Activated CD4-positive, alpha-beta T cell treated with anti-CD3 and anti-CD28 coated beads, Interleukin-2, amount 50 U/mL, for 48 hours (primary cell): Measurements from ENCODE around the gene SLC37A2.
"Not testable (repeated sequence)": the region's sequence is repeated elsewhere in the genome, so short reads cannot be mapped to it uniquely, and the experiment has no call there.

Experiments used
- DNase-seq, 2 experiments: peaks; one replicate each; pipeline ENCODE4 v3.0.0-alpha.2; 2020

The SLC37A2 gene

GRCh38 chr11:125062931-125063428, at the start of gene SLC37A2:
TSS of gene SLC37A2 (plus strand) at chr11:125063305. CDS start at chr11:125063368, 63 bp downstream.
- DNase-seq = peak; percentile 54 to 65

GRCh38 chr11:125016413-125016812, 46.7 kb upstream of the SLC37A2 start:
- DNase-seq = no peak

- no peak for DNase-seq
Measured at GRCh38 chr11:125020342-125020741, 42.8 kb upstream of the SLC37A2 start.

GRCh38 chr11:125022551-125022950, 40.6 kb upstream of the SLC37A2 start:
- no peak for DNase-seq

- no peak for DNase-seq
Measured at GRCh38 chr11:125025968-125026367, 37.1 kb upstream of the SLC37A2 start.

GRCh38 chr11:125029431-125029830, 33.7 kb upstream of the SLC37A2 start:
- not testable (repeated sequence) for DNase-seq

GRCh38 chr11:125036933-125037332, 26.2 kb upstream of the SLC37A2 start:
- DNase-seq = no peak

GRCh38 chr11:125049164-125049792, 13.8 kb upstream of the SLC37A2 start:
- DNase-seq = no peak

- DNase-seq = no peak
Measured at GRCh38 chr11:125052047-125052446, 11.1 kb upstream of the SLC37A2 start.

- no peak for DNase-seq
Measured at GRCh38 chr11:125053167-125053566, 9.9 kb upstream of the SLC37A2 start.

- no peak for DNase-seq
Measured at GRCh38 chr11:125055107-125055715, 7.9 kb upstream of the SLC37A2 start.

GRCh38 chr11:125056111-125056510, 7.0 kb upstream of the SLC37A2 start:
- not testable (repeated sequence) for DNase-seq

- DNase-seq = no peak
Measured at GRCh38 chr11:125056931-125057692, 6.0 kb upstream of the SLC37A2 start.

- no peak for DNase-seq
Measured at GRCh38 chr11:125057693-125058016, 5.5 kb upstream of the SLC37A2 start.

GRCh38 chr11:125061281-125061680, 1.8 kb upstream of the SLC37A2 start:
- DNase-seq = no peak

GRCh38 chr11:125062218-125062930, 731 bp upstream of the SLC37A2 start:
- DNase-seq = no peak

GRCh38 chr11:125063429-125064043, 431 bp downstream of the SLC37A2 start:
- peak in 1 of 2 experiments; percentile 17 for DNase-seq

GRCh38 chr11:125064070-125064469, 965 bp downstream of the SLC37A2 start:
- no peak for DNase-seq

- no peak for DNase-seq
Measured at GRCh38 chr11:125068368-125068767, 5.3 kb downstream of the SLC37A2 start.

GRCh38 chr11:125069008-125069407, 5.9 kb downstream of the SLC37A2 start:
- DNase-seq = no peak

GRCh38 chr11:125069796-125070195, 6.7 kb downstream of the SLC37A2 start:
- DNase-seq = no peak

- DNase-seq = peak in 1 of 2 experiments; percentile 21
Measured at GRCh38 chr11:125070699-125071254, 7.7 kb downstream of the SLC37A2 start.
